Smooth muscle cell (in vitro differentiated cells): ENCODE results near the gene ADORA1. TPM values are rescaled to one million over a fixed set of nuclear protein-coding genes. Genes with fewer than 3 reads are reported as not detected.

Source experiments
- DNase-seq: peaks from one replicate; lab custom pipeline; 2025; ENCODE audit not compliant: unreplicated experiment; lab: John Stamatoyannopoulos, UW
- H2AFZ ChIP-seq: fragments of 200-600 bp; sonication (generic); 2 replicates; pipeline ENCODE4 v1.6.0; 2016; ENCODE audit warnings: antibody characterized with exemption, low read depth, mild to moderate bottlenecking
- H3F3A ChIP-seq: fragments of 200-600 bp; sonication (generic); 2 replicates; pipeline ENCODE4 v1.6.0; 2017; ENCODE audit warnings: antibody characterized with exemption, low read depth
- H3K27ac ChIP-seq: fragments of 200-600 bp; sonication (generic); 2 replicates; pipeline ENCODE4 v1.5.1; 2016; ENCODE audit warnings: low read depth, mild to moderate bottlenecking
- H3K27me3 ChIP-seq: fragments of 200-600 bp; sonication (generic); 2 replicates; pipeline ENCODE4 v1.6.1; 2016; ENCODE audit warnings: low read depth, mild to moderate bottlenecking
- H3K36me3 ChIP-seq: fragments of 200-600 bp; sonication (generic); 2 replicates; pipeline ENCODE4 v1.5.1; 2016; ENCODE audit warnings: low read depth
- H3K4me1 ChIP-seq: fragments of 200-600 bp; sonication (generic); 2 replicates; pipeline ENCODE4 v1.5.1; 2016; ENCODE audit warnings: low read depth
- H3K4me2 ChIP-seq: fragments of 200-600 bp; sonication (generic); 2 replicates; pipeline ENCODE4 v1.6.0; 2016; ENCODE audit warnings: mild to moderate bottlenecking
- H3K4me3 ChIP-seq: fragments of 200-600 bp; sonication (generic); 2 replicates; pipeline ENCODE4 v1.5.1; 2016; ENCODE audit warnings: mild to moderate bottlenecking
- H3K79me2 ChIP-seq: fragments of 200-600 bp; sonication (generic); 2 replicates; pipeline ENCODE4 v1.6.0; 2016; ENCODE audit warnings: low read depth, mild to moderate bottlenecking
- H3K9ac ChIP-seq: fragments of 200-600 bp; sonication (generic); 2 replicates; pipeline ENCODE4 v1.6.0; 2016; ENCODE audit warnings: low read depth
- H3K9me3 ChIP-seq: fragments of 200-600 bp; sonication (generic); replicated peaks from 2 replicates; pipeline ENCODE4 v1.5.1; 2016; ENCODE audit warnings: low read depth
- H4K20me1 ChIP-seq: fragments of 200-600 bp; sonication (generic); 2 replicates; pipeline ENCODE4 v1.6.0; 2016; ENCODE audit warnings: low read depth
- WGBS: methylation state at CpG from one replicate; pipeline ENCODE4 v1.1.7; 2016; ENCODE audit warnings: low lambda C conversion rate; 5-methylcytosine and 5-hydroxymethylcytosine counted together
- polyA plus RNA-seq: library from polyadenylated mRNA; unstranded; fragments of >200 nt; fragmentation: Nextera tagmentation; extraction: Ambion mirVana; gene quantifications from 2 replicates; pipeline ENCODE4 v1.2.1, GENCODE V29; 2016
- total RNA-seq: library from RNA; depleted of rRNA; stranded (reverse); fragments of >200 nt; gene quantifications from 2 replicates; pipeline ENCODE4 v1.2.3, GENCODE V29; 2014
- TF ChIP-seq, protein P1 (sequence below): fragments of 200-600 bp; sonication (generic); IDR thresholded peaks from 2 replicates; pipeline ENCODE4 v1.5.1; 2017; ENCODE audit warnings: borderline replicate concordance, mild to moderate bottlenecking, antibody characterized with exemption; ENCODE audit not compliant: insufficient read depth, poor library complexity, severe bottlenecking

ADORA1 gene
- total and polyA plus RNA-seq, 2 experiments from 2014 or later = 16.0 to 18.0 TPM

DNA sequence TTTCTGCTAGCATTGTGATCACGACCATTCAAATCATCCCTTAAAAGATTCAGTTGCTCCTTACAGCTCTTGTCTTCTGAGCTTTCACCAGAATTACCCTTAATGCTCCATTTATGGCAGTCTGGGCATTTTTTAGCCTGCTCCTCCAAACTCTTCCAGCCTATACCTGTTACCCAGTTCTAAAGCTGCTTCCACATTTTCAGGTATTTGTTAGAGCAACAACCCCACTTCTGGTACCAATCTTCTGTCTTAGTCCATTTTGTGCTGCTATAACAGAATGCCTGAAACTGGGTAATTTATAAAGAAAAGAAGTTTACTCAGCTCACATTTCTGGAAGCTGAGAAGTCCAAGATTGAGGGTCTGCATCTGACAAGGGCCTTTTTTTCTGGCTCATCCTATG is 30.9 kb downstream of the ADORA1 start:
- H3F3A ChIP-seq = peaks cover 3% of the 10 kb centered on the region
- no peaks in the 10 kb centered on the region for H3K79me2 ChIP-seq
- H3K4me1 ChIP-seq = peaks cover 11% of the 10 kb centered on the region
- TF ChIP-seq, protein P1, sequence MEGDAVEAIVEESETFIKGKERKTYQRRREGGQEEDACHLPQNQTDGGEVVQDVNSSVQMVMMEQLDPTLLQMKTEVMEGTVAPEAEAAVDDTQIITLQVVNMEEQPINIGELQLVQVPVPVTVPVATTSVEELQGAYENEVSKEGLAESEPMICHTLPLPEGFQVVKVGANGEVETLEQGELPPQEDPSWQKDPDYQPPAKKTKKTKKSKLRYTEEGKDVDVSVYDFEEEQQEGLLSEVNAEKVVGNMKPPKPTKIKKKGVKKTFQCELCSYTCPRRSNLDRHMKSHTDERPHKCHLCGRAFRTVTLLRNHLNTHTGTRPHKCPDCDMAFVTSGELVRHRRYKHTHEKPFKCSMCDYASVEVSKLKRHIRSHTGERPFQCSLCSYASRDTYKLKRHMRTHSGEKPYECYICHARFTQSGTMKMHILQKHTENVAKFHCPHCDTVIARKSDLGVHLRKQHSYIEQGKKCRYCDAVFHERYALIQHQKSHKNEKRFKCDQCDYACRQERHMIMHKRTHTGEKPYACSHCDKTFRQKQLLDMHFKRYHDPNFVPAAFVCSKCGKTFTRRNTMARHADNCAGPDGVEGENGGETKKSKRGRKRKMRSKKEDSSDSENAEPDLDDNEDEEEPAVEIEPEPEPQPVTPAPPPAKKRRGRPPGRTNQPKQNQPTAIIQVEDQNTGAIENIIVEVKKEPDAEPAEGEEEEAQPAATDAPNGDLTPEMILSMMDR = no peak
- no peaks in the 10 kb centered on the region for H3K36me3 ChIP-seq
- H3K9ac ChIP-seq = no peak overlapping the region
- no peak overlapping the region for H2AFZ ChIP-seq
- H3K9me3 ChIP-seq = no peaks in the 10 kb centered on the region
- no peaks in the 10 kb centered on the region for H3K27me3 ChIP-seq
- no peak for DNase-seq
- H4K20me1 ChIP-seq = no peaks in the 10 kb centered on the region
- no peak overlapping the region for H3K4me2 ChIP-seq
- WGBS = 100% methylated on average over 1 of the region's 1 CpG
- no peak overlapping the region for H3K4me3 ChIP-seq
- H3K27ac ChIP-seq = no peak overlapping the region

- Histone ChIP-seq H3F3A (no peaks in the 10 kb centered on the region), H3K27me3 (no peaks in the 10 kb centered on the region), H3K79me2 (no peaks in the 10 kb centered on the region), H3K9me3 (no peaks in the 10 kb centered on the region), H2AFZ (no peak overlapping the region), H3K9ac (no peak overlapping the region), H3K4me3 (no peak overlapping the region), H3K36me3 (no peaks in the 10 kb centered on the region), H4K20me1 (no peaks in the 10 kb centered on the region), H3K27ac (no peak overlapping the region), H3K4me2 (no peak overlapping the region), H3K4me1 (peaks cover 4% of the 10 kb centered on the region)
- TF ChIP-seq, protein P1 = no peak
- WGBS = 95% methylated on average over 9 of the region's 9 CpGs
- DNase-seq = no peak
Observed at GRCh38 chr1:203158960-203159665, 31.6 kb downstream of the ADORA1 start.

- Histone ChIP-seq H2AFZ (no peak overlapping the region), H3K9me3 (no peaks in the 10 kb centered on the region), H3K4me1 (no peaks in the 10 kb centered on the region), H3K27ac (no peak overlapping the region), H3K9ac (no peak overlapping the region), H3F3A (no peaks in the 10 kb centered on the region), H4K20me1 (no peaks in the 10 kb centered on the region), H3K36me3 (no peaks in the 10 kb centered on the region), H3K79me2 (no peaks in the 10 kb centered on the region), H3K27me3 (no peaks in the 10 kb centered on the region), H3K4me3 (no peak overlapping the region), H3K4me2 (no peak overlapping the region)
- TF ChIP-seq, protein P1 = no peak
- WGBS = 100% methylated on average over 1 of the region's 1 CpG
- DNase-seq = no peak
Observed at GRCh38 chr1:203159844-203160243, 32.3 kb downstream of the ADORA1 start.

- Histone ChIP-seq H3K4me1 (no peaks in the 10 kb centered on the region), H3K4me3 (no peak overlapping the region), H4K20me1 (no peaks in the 10 kb centered on the region), H3K9ac (no peak overlapping the region), H3K79me2 (no peaks in the 10 kb centered on the region), H3K4me2 (no peak overlapping the region), H3K27ac (no peak overlapping the region), H3K9me3 (no peaks in the 10 kb centered on the region), H3K27me3 (no peaks in the 10 kb centered on the region), H3K36me3 (no peaks in the 10 kb centered on the region), H3F3A (no peaks in the 10 kb centered on the region), H2AFZ (no peak overlapping the region)
- DNase-seq = no peak
- TF ChIP-seq, protein P1 = no peak
- WGBS = 88% methylated on average over 6 of the region's 6 CpGs
Observed at GRCh38 chr1:203161175-203161574, 33.6 kb downstream of the ADORA1 start.
